ENCODE results near the gene PKD2L2.

Gene PKD2L2

GRCh38 chr5:137902408-137903133, 13.3 kb downstream of the PKD2L2 start:
- H3K4me3 ChIP-seq (replicated peaks; ENCODE audit: insufficient read depth, low read length), result no peak overlapping the region
- H3K27me3 ChIP-seq (ENCODE audit: insufficient read depth, poor library complexity, severe bottlenecking), result no peaks in the 10 kb centered on the region
- no peak for DNase-seq (ENCODE audit: low read depth in 1 of 2, low spot score in 1 of 2)
- no peak overlapping the region for H3K27ac ChIP-seq (replicated peaks)
- no peak for TF ChIP-seq POLR2AphosphoS5 (IDR thresholded peaks at IDR 0.05; ENCODE audit: low read depth)
- TF ChIP-seq, protein P1, sequence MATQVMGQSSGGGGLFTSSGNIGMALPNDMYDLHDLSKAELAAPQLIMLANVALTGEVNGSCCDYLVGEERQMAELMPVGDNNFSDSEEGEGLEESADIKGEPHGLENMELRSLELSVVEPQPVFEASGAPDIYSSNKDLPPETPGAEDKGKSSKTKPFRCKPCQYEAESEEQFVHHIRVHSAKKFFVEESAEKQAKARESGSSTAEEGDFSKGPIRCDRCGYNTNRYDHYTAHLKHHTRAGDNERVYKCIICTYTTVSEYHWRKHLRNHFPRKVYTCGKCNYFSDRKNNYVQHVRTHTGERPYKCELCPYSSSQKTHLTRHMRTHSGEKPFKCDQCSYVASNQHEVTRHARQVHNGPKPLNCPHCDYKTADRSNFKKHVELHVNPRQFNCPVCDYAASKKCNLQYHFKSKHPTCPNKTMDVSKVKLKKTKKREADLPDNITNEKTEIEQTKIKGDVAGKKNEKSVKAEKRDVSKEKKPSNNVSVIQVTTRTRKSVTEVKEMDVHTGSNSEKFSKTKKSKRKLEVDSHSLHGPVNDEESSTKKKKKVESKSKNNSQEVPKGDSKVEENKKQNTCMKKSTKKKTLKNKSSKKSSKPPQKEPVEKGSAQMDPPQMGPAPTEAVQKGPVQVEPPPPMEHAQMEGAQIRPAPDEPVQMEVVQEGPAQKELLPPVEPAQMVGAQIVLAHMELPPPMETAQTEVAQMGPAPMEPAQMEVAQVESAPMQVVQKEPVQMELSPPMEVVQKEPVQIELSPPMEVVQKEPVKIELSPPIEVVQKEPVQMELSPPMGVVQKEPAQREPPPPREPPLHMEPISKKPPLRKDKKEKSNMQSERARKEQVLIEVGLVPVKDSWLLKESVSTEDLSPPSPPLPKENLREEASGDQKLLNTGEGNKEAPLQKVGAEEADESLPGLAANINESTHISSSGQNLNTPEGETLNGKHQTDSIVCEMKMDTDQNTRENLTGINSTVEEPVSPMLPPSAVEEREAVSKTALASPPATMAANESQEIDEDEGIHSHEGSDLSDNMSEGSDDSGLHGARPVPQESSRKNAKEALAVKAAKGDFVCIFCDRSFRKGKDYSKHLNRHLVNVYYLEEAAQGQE (IDR thresholded peaks at IDR 0.05; ENCODE audit: insufficient replicate concordance, low read depth), result no peak
- no peak for TF ChIP-seq SPI1 (IDR thresholded peaks at IDR 0.05; ENCODE audit: borderline replicate concordance, low read depth)
- TF ChIP-seq CTCF (IDR thresholded peaks at IDR 0.05; ENCODE audit: insufficient read depth, low read length), result no peak
- no peak for TF ChIP-seq GABPA (IDR thresholded peaks at IDR 0.05; ENCODE audit: low read depth)

DNA sequence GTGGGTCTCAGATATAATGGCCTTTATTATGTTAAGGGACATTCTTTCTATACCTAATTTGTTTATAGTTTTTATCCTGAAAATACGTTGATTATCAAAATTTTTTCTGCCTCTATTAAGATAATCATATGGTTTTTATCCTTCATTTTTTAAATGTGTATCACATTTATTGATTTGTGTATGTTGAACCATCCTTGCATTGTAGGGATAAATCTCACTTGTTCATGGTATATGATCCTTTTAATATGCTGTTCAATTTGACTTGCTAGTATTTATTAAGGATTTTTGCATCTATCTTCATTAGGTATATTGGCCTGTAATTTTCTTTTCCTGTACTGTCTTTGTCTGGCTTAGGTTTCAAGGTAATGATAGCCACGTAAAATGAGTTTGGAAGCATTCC, 25.5 kb downstream of the PKD2L2 start:
- Histone ChIP-seq H3K27me3 (ENCODE audit: insufficient read depth, poor library complexity, severe bottlenecking) (no peaks in the 10 kb centered on the region), H3K4me3 (replicated peaks; ENCODE audit: insufficient read depth, low read length) (no peak overlapping the region), H3K27ac (replicated peaks) (no peak overlapping the region)
- no peak for DNase-seq (ENCODE audit: low read depth in 1 of 2, low spot score in 1 of 2)
- TF ChIP-seq, protein P1 (IDR thresholded peaks at IDR 0.05; ENCODE audit: insufficient replicate concordance, low read depth), result no peak
- TF ChIP-seq GABPA (IDR thresholded peaks at IDR 0.05; ENCODE audit: low read depth), result no peak
- no peak for TF ChIP-seq SPI1 (IDR thresholded peaks at IDR 0.05; ENCODE audit: borderline replicate concordance, low read depth)
- no peak for TF ChIP-seq POLR2AphosphoS5 (IDR thresholded peaks at IDR 0.05; ENCODE audit: low read depth)
- TF ChIP-seq CTCF (IDR thresholded peaks at IDR 0.05; ENCODE audit: insufficient read depth, low read length), result no peak

DNA sequence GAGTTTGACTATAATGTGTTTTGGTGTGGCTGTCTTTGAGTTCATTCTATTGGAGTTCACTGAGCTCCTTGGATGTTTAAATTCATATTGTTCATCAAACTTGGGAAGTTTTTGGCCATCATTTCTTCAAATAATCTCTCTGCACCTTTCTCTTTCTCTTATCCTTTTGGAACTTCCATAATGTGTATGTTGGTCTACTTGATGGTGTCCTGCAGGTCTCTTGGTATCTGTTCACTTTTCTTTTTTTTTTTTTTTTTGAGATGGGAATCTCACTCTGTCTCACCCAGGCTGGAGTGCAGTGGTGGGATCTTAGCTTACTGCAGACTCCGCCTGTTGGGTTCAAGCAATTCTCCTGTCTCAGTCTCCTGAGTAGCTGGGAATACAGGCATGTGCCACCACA, 27.7 kb downstream of the PKD2L2 start:
- H3K27me3 ChIP-seq (ENCODE audit: insufficient read depth, poor library complexity, severe bottlenecking), result no peaks in the 10 kb centered on the region
- no peak for DNase-seq (ENCODE audit: low read depth in 1 of 2, low spot score in 1 of 2)
- TF ChIP-seq CTCF (IDR thresholded peaks at IDR 0.05; ENCODE audit: insufficient read depth, low read length) (no peak), GABPA (IDR thresholded peaks at IDR 0.05; ENCODE audit: low read depth) (no peak), SPI1 (IDR thresholded peaks at IDR 0.05; ENCODE audit: borderline replicate concordance, low read depth) (no peak), POLR2AphosphoS5 (IDR thresholded peaks at IDR 0.05; ENCODE audit: low read depth) (no peak)
- TF ChIP-seq, protein P1 (IDR thresholded peaks at IDR 0.05; ENCODE audit: insufficient replicate concordance, low read depth), result no peak
- H3K27ac ChIP-seq (replicated peaks), result no peak overlapping the region
- no peak overlapping the region for H3K4me3 ChIP-seq (replicated peaks; ENCODE audit: insufficient read depth, low read length)

Measured in HL-60 (cell line).